ES-I3 (cell line): ENCODE results near the gene CYB5A.

ENCODE experiments used
- H3K36me3 ChIP-seq: 2 replicates; pipeline ENCODE4 v1.6.1; 2013; ENCODE audit warnings: mild to moderate bottlenecking, low read length, control low read depth, moderate library complexity; ENCODE audit not compliant: insufficient read depth
- H3K4me1 ChIP-seq: 2 replicates; pipeline ENCODE4 v1.6.1; 2013; ENCODE audit warnings: mild to moderate bottlenecking, control low read depth, low read length; ENCODE audit not compliant: insufficient read depth
- H3K9ac ChIP-seq: 2 replicates; pipeline ENCODE4 v1.6.1; 2013; ENCODE audit warnings: low read depth, mild to moderate bottlenecking, low read length, moderate library complexity
- H3K9me3 ChIP-seq: 2 replicates; pipeline ENCODE4 v1.6.1; 2013; ENCODE audit warnings: mild to moderate bottlenecking, low read length, moderate library complexity; ENCODE audit not compliant: control insufficient read depth, insufficient read depth

The CYB5A gene

GRCh38 chr18:74234326-74235171, 57.2 kb downstream of the CYB5A start:
- Histone ChIP-seq H3K4me1 (no peaks in the 10 kb centered on the region), H3K9ac (no peak overlapping the region), H3K9me3 (no peaks in the 10 kb centered on the region), H3K36me3 (no peaks in the 10 kb centered on the region)

GRCh38 chr18:74233933-74234325, 57.8 kb downstream of the CYB5A start:
- no peak overlapping the region for H3K9ac ChIP-seq

GRCh38 chr18:74230922-74231714, 60.6 kb downstream of the CYB5A start:
- no peak overlapping the region for H3K9ac ChIP-seq
- no peaks in the 10 kb centered on the region for H3K9me3 ChIP-seq
- H3K4me1 ChIP-seq, result no peaks in the 10 kb centered on the region
- H3K36me3 ChIP-seq, result no peaks in the 10 kb centered on the region

More at GRCh38 chr18:74233933-74234325, 57.8 kb downstream of the CYB5A start:
- no peaks in the 10 kb centered on the region for H3K9me3 ChIP-seq
- no peaks in the 10 kb centered on the region for H3K36me3 ChIP-seq
- no peaks in the 10 kb centered on the region for H3K4me1 ChIP-seq

GRCh38 chr18:74229891-74230290, 61.9 kb downstream of the CYB5A start:
- Histone ChIP-seq H3K36me3 (no peaks in the 10 kb centered on the region), H3K9me3 (no peaks in the 10 kb centered on the region), H3K4me1 (no peaks in the 10 kb centered on the region), H3K9ac (no peak overlapping the region)

- H3K4me1 ChIP-seq, result no peaks in the 10 kb centered on the region
Measured at GRCh38 chr18:74229005-74229404, 62.8 kb downstream of the CYB5A start.

GRCh38 chr18:74228312-74228711, 63.5 kb downstream of the CYB5A start:
- Histone ChIP-seq H3K9ac (no peak overlapping the region), H3K9me3 (no peaks in the 10 kb centered on the region), H3K4me1 (no peaks in the 10 kb centered on the region), H3K36me3 (no peaks in the 10 kb centered on the region)

More at GRCh38 chr18:74229005-74229404, 62.8 kb downstream of the CYB5A start:
- H3K9me3 ChIP-seq, result no peaks in the 10 kb centered on the region
- H3K36me3 ChIP-seq, result no peaks in the 10 kb centered on the region
- H3K9ac ChIP-seq, result no peak overlapping the region

- Histone ChIP-seq H3K4me1 (no peaks in the 10 kb centered on the region), H3K9me3 (no peaks in the 10 kb centered on the region), H3K9ac (no peak overlapping the region), H3K36me3 (no peaks in the 10 kb centered on the region)
Measured at GRCh38 chr18:74226666-74227065, 65.1 kb downstream of the CYB5A start.

GRCh38 chr18:74226156-74226555, 65.6 kb downstream of the CYB5A start:
- Histone ChIP-seq H3K4me1 (no peaks in the 10 kb centered on the region), H3K9me3 (no peaks in the 10 kb centered on the region), H3K36me3 (no peaks in the 10 kb centered on the region), H3K9ac (no peak overlapping the region)

GRCh38 chr18:74225193-74225840, 66.4 kb downstream of the CYB5A start:
- Histone ChIP-seq H3K9me3 (no peaks in the 10 kb centered on the region), H3K36me3 (no peaks in the 10 kb centered on the region)

GRCh38 chr18:74222710-74223494, 68.9 kb downstream of the CYB5A start:
- H3K4me1 ChIP-seq, result no peaks in the 10 kb centered on the region
- H3K9me3 ChIP-seq, result no peaks in the 10 kb centered on the region
- no peaks in the 10 kb centered on the region for H3K36me3 ChIP-seq
- H3K9ac ChIP-seq, result no peak overlapping the region

More at GRCh38 chr18:74225193-74225840, 66.4 kb downstream of the CYB5A start:
- Histone ChIP-seq H3K9ac (no peak overlapping the region), H3K4me1 (no peaks in the 10 kb centered on the region)

- no peaks in the 10 kb centered on the region for H3K9me3 ChIP-seq
- no peaks in the 10 kb centered on the region for H3K36me3 ChIP-seq
- no peak overlapping the region for H3K9ac ChIP-seq
- H3K4me1 ChIP-seq, result no peaks in the 10 kb centered on the region
Measured at GRCh38 chr18:74221081-74221480, 70.7 kb downstream of the CYB5A start.

GRCh38 chr18:74219056-74219455, 72.7 kb downstream of the CYB5A start:
- no peaks in the 10 kb centered on the region for H3K36me3 ChIP-seq
- H3K9me3 ChIP-seq, result no peaks in the 10 kb centered on the region
- H3K9ac ChIP-seq, result no peak overlapping the region
- no peaks in the 10 kb centered on the region for H3K4me1 ChIP-seq

- H3K4me1 ChIP-seq, result no peaks in the 10 kb centered on the region
- H3K9ac ChIP-seq, result no peak overlapping the region
- H3K36me3 ChIP-seq, result no peaks in the 10 kb centered on the region
- H3K9me3 ChIP-seq, result no peaks in the 10 kb centered on the region
Measured at GRCh38 chr18:74217476-74218143, 74.2 kb downstream of the CYB5A start.
